Measurements from ENCODE around the gene MIS18BP1. TPM values are rescaled to one million over a fixed set of nuclear protein-coding genes. Genes with fewer than 3 reads are reported as not detected.

The MIS18BP1 gene
- total and polyA plus RNA-seq, 4 donors, result 3.6 to 39.9 (median 13.5) TPM

DNA sequence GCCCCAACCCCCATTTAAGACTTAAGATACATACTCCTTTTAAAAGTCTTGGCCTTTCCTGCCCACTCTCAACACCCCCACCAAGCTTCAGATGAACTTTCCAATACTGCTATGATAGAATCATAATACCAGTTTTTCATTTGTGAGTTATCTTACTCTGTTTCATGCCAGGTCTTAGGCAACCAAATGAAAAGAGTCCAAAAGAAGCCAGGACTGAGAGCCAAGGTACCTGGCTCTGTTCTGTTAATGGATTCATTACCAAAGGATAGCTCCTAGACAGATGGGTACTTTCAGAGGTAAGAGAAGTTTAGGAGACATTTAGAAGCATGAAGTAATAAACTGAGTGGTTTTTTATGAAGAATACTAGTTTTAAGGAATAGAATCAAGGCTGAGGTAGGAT, 83.1 kb downstream of the MIS18BP1 start (continued):
- TF ChIP-seq, protein P1, sequence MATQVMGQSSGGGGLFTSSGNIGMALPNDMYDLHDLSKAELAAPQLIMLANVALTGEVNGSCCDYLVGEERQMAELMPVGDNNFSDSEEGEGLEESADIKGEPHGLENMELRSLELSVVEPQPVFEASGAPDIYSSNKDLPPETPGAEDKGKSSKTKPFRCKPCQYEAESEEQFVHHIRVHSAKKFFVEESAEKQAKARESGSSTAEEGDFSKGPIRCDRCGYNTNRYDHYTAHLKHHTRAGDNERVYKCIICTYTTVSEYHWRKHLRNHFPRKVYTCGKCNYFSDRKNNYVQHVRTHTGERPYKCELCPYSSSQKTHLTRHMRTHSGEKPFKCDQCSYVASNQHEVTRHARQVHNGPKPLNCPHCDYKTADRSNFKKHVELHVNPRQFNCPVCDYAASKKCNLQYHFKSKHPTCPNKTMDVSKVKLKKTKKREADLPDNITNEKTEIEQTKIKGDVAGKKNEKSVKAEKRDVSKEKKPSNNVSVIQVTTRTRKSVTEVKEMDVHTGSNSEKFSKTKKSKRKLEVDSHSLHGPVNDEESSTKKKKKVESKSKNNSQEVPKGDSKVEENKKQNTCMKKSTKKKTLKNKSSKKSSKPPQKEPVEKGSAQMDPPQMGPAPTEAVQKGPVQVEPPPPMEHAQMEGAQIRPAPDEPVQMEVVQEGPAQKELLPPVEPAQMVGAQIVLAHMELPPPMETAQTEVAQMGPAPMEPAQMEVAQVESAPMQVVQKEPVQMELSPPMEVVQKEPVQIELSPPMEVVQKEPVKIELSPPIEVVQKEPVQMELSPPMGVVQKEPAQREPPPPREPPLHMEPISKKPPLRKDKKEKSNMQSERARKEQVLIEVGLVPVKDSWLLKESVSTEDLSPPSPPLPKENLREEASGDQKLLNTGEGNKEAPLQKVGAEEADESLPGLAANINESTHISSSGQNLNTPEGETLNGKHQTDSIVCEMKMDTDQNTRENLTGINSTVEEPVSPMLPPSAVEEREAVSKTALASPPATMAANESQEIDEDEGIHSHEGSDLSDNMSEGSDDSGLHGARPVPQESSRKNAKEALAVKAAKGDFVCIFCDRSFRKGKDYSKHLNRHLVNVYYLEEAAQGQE (IDR thresholded peaks at IDR 0.05), result no peak
- TF ChIP-seq RAD21 (IDR thresholded peaks at IDR 0.05), result no peak
- no peak for TF ChIP-seq YY1 (IDR thresholded peaks at IDR 0.05)
- no peak for TF ChIP-seq RXRA (IDR thresholded peaks at IDR 0.05)
- no peak for TF ChIP-seq HNF4G (IDR thresholded peaks at IDR 0.05)

DNA sequence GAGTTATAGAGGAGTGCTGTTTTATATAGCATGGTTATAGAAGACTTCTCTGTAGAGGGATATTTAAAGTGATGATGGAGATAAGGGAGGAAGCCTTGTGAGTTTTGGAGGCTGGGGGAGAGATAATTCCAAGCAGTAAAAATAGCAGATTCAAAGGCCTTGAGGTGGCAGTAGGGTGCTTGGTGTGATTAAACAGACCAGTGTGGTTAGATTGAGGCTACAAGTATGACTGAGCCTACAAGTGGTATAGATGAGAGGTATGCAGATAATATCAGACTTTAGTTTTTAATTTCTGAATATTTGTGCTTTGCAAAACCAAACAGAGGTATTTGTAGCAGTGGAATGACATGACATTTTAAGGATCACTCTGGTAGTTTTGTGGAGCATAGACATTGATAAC, 96.9 kb downstream of the MIS18BP1 start:
- Histone ChIP-seq H3K36me3 (ENCODE audit: control insufficient read depth in 4 of 4, insufficient read depth in 3 of 4, low read depth in 1 of 4, low read length in 3 of 4) (no peaks in the 10 kb centered on the region), H3K9me3 (ENCODE audit: control insufficient read depth in 4 of 4, low read length in 3 of 4) (no peaks in the 10 kb centered on the region), H3K9ac (ENCODE audit: low read depth in 1 of 2, low read length in 2 of 2) (no peak overlapping the region), H3K27ac (ENCODE audit: low read depth in 1 of 2, low read length in 2 of 2) (no peak overlapping the region), H3K4me1 (ENCODE audit: control insufficient read depth in 4 of 4, insufficient read depth in 4 of 4, low read length in 3 of 4) (no peaks in the 10 kb centered on the region), H3K27me3 (ENCODE audit: control insufficient read depth in 4 of 4, insufficient read depth in 4 of 4, low read length in 3 of 4) (no peaks in the 10 kb centered on the region), H3K4me3 (ENCODE audit: low read depth in 1 of 3, low read length in 3 of 3) (no peak overlapping the region)
- no peak for DNase-seq (ENCODE audit: low spot score)
- TF ChIP-seq NR2F2 (IDR thresholded peaks at IDR 0.05) (no peak), FOXA2 (IDR thresholded peaks at IDR 0.05) (no peak), HNF4G (IDR thresholded peaks at IDR 0.05) (no peak), TAF1 (conservative IDR thresholded peaks at IDR 0.05) (no peak), HNF4A (conservative IDR thresholded peaks at IDR 0.05) (no peak), YY1 (IDR thresholded peaks at IDR 0.05) (no peak), SP1 (IDR thresholded peaks at IDR 0.05) (no peak), RAD21 (IDR thresholded peaks at IDR 0.05) (no peak), GABPA (IDR thresholded peaks at IDR 0.05 in 1 of 2, conservative IDR thresholded peaks at IDR 0.05 in 1 of 2) (no peak)
- TF ChIP-seq, protein P2, sequence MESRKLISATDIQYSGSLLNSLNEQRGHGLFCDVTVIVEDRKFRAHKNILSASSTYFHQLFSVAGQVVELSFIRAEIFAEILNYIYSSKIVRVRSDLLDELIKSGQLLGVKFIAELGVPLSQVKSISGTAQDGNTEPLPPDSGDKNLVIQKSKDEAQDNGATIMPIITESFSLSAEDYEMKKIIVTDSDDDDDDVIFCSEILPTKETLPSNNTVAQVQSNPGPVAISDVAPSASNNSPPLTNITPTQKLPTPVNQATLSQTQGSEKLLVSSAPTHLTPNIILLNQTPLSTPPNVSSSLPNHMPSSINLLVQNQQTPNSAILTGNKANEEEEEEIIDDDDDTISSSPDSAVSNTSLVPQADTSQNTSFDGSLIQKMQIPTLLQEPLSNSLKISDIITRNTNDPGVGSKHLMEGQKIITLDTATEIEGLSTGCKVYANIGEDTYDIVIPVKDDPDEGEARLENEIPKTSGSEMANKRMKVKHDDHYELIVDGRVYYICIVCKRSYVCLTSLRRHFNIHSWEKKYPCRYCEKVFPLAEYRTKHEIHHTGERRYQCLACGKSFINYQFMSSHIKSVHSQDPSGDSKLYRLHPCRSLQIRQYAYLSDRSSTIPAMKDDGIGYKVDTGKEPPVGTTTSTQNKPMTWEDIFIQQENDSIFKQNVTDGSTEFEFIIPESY (IDR thresholded peaks at IDR 0.05), result no peak
- TF ChIP-seq, protein P3, sequence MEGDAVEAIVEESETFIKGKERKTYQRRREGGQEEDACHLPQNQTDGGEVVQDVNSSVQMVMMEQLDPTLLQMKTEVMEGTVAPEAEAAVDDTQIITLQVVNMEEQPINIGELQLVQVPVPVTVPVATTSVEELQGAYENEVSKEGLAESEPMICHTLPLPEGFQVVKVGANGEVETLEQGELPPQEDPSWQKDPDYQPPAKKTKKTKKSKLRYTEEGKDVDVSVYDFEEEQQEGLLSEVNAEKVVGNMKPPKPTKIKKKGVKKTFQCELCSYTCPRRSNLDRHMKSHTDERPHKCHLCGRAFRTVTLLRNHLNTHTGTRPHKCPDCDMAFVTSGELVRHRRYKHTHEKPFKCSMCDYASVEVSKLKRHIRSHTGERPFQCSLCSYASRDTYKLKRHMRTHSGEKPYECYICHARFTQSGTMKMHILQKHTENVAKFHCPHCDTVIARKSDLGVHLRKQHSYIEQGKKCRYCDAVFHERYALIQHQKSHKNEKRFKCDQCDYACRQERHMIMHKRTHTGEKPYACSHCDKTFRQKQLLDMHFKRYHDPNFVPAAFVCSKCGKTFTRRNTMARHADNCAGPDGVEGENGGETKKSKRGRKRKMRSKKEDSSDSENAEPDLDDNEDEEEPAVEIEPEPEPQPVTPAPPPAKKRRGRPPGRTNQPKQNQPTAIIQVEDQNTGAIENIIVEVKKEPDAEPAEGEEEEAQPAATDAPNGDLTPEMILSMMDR (IDR thresholded peaks at IDR 0.05; ENCODE audit: low read depth, low read length, missing input control), result no peak

Small RNA genes within 50 kb of the gene (small RNA-seq; reads per million reads assigned to genes)
- gene RNU6-552P, result not detected

Other genes starting within 250 kb of the MIS18BP1 start
- 10 to 100 TPM; 15.1 to 25.1 TPM for gene PRPF39, start 169.1 kb downstream of the MIS18BP1 start, total RNA-seq
- 10 to 100 TPM in 1 of 2 donors, 1 to 10 TPM in 1; 3.1 to 15.0 TPM for gene PRPF39, start 169.1 kb downstream of the MIS18BP1 start, polyA plus RNA-seq
- gene FKBP3, start 118.7 kb downstream of the MIS18BP1 start, total RNA-seq, result 10 to 100 TPM; 11.9 to 18.1 TPM
- 10 to 100 TPM; 33.3 to 66.4 TPM for gene FKBP3, start 118.7 kb downstream of the MIS18BP1 start, polyA plus RNA-seq
- 1 to 10 TPM; 3.7 to 7.4 TPM for gene FANCM, start 117.3 kb downstream of the MIS18BP1 start, total RNA-seq
- gene FANCM, start 117.3 kb downstream of the MIS18BP1 start, polyA plus RNA-seq, result 1 to 10 TPM in 1 of 2 donors, under 1 TPM in 1; 0.38 to 2.5 TPM

Data from liver (tissue), 10 donors.